ENCODE results near the gene LRRC17. TPM values are rescaled to one million over a fixed set of nuclear protein-coding genes. Genes with fewer than 3 reads are reported as not detected.

The LRRC17 gene
- total RNA-seq, 2 donors from 2014 or later, result 1.8 to 9.9 TPM

- Histone ChIP-seq H3K4me3 (no peak overlapping the region), H3K27ac (no peak overlapping the region), H3K27me3 (no peaks in the 10 kb centered on the region), H3K9me3 (peaks cover 0 to 14% of the 10 kb centered on the region in 2 donors), H3K36me3 (no peaks in the 10 kb centered on the region), H3K4me1 (no peaks in the 10 kb centered on the region)
- DNase-seq (ENCODE audit: low spot score), result no peak
- TF ChIP-seq CTCF (IDR thresholded peaks at IDR 0.05), result no peak
These were observed 65.5 kb downstream of the LRRC17 start for GRCh38 chr7:102978284-102978683.

- peaks cover 0 to 14% of the 10 kb centered on the region in 2 donors for H3K9me3 ChIP-seq
- DNase-seq (ENCODE audit: low spot score), result no peak
- H3K36me3 ChIP-seq, result no peaks in the 10 kb centered on the region
- H3K4me1 ChIP-seq, result no peaks in the 10 kb centered on the region
- no peak overlapping the region for H3K4me3 ChIP-seq
- no peak overlapping the region for H3K27ac ChIP-seq
- H3K27me3 ChIP-seq, result no peaks in the 10 kb centered on the region
- no peak for TF ChIP-seq CTCF (IDR thresholded peaks at IDR 0.05)
These were observed 66.9 kb downstream of the LRRC17 start for GRCh38 chr7:102979670-102980069.

GRCh38 chr7:102981451-102981850 lies 68.7 kb downstream of the LRRC17 start:
- H3K4me3 ChIP-seq, result no peak overlapping the region
- H3K36me3 ChIP-seq, result no peaks in the 10 kb centered on the region
- H3K27me3 ChIP-seq, result no peaks in the 10 kb centered on the region
- no peak for TF ChIP-seq CTCF (IDR thresholded peaks at IDR 0.05)
- H3K9me3 ChIP-seq, result peaks cover 0 to 14% of the 10 kb centered on the region in 2 donors
- H3K4me1 ChIP-seq, result no peaks in the 10 kb centered on the region
- no peak overlapping the region for H3K27ac ChIP-seq
- DNase-seq (ENCODE audit: low spot score), result no peak

GRCh38 chr7:102982235-102982634 lies 69.4 kb downstream of the LRRC17 start:
- no peak overlapping the region for H3K27ac ChIP-seq
- H3K27me3 ChIP-seq, result no peaks in the 10 kb centered on the region

GRCh38 chr7:102983602-102984001 lies 70.8 kb downstream of the LRRC17 start:
- no peak for DNase-seq (ENCODE audit: low spot score)
- no peak overlapping the region for H3K27ac ChIP-seq
- no peak for TF ChIP-seq CTCF (IDR thresholded peaks at IDR 0.05)

More at GRCh38 chr7:102982235-102982634, 69.4 kb downstream of the LRRC17 start:
- DNase-seq (ENCODE audit: low spot score), result no peak
- Histone ChIP-seq H3K36me3 (no peaks in the 10 kb centered on the region), H3K4me1 (no peaks in the 10 kb centered on the region), H3K9me3 (peaks cover 0 to 14% of the 10 kb centered on the region in 2 donors), H3K4me3 (no peak overlapping the region)
- TF ChIP-seq CTCF (IDR thresholded peaks at IDR 0.05), result no peak

DNA sequence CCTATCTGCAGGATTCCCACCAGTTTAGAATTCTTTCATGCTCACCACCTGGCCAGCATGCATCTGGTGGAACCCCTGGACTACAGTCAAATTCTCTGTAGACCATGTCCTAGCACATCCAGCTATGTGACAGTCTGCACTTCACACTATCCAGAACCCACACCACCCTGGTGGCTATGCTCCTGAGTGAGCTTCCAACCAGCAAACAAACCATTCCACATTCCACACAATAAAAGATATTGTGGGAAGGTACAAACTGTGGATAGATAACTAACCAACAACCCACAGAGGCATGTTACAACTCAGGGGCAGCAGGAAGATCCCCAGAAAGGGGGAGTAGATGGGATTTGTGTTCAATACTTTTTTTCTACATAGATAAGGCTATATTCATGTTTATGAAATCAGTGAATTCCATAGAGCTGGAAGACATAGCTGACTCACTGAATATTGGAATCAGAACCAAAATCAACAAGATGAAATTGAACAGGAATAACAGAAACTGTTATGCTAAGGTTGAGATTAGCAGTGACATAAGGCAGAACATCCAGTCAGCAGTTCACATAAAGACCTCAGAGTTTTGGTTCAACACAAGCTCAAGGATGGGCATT lies 72.5 kb downstream of the LRRC17 start:
- no peak for DNase-seq (ENCODE audit: low spot score)
- H3K27ac ChIP-seq, result no peak overlapping the region
- peaks cover 0 to 4% of the 10 kb centered on the region in 2 donors for H3K4me1 ChIP-seq
- H3K36me3 ChIP-seq, result no peaks in the 10 kb centered on the region
- no peaks in the 10 kb centered on the region for H3K27me3 ChIP-seq
- peaks cover 0 to 2% of the 10 kb centered on the region in 2 donors for H3K9me3 ChIP-seq
- no peak for TF ChIP-seq CTCF (IDR thresholded peaks at IDR 0.05)
- H3K4me3 ChIP-seq, result no peak overlapping the region

More at GRCh38 chr7:102983602-102984001, 70.8 kb downstream of the LRRC17 start:
- Histone ChIP-seq H3K9me3 (peaks cover 0 to 14% of the 10 kb centered on the region in 2 donors), H3K4me3 (no peak overlapping the region), H3K27me3 (no peaks in the 10 kb centered on the region), H3K36me3 (no peaks in the 10 kb centered on the region), H3K4me1 (no peaks in the 10 kb centered on the region)
